HepG2 (cell line): ENCODE measurements around the gene NUP153. TPM values are rescaled to one million over a fixed set of nuclear protein-coding genes. Genes with fewer than 3 reads are reported as not detected.

Experiments used
- ARHGAP35 ChIP-seq: sonication (generic); formaldehyde crosslinking; IDR thresholded peaks from 2 replicates; pipeline ENCODE4 v1.9.0; 2022; ENCODE audit warnings: mild to moderate bottlenecking, inconsistent platforms, moderate library complexity, missing genetic modification reagents, borderline replicate concordance
- CTCF ChIP-seq: sonication (generic); formaldehyde crosslinking; IDR thresholded peaks from 2 replicates; pipeline ENCODE4 v1.5.0; 2020; ENCODE audit warnings: mild to moderate bottlenecking, missing genetic modification reagents, moderate library complexity
- FOXA3 ChIP-seq: IDR thresholded peaks from 2 replicates; pipeline ENCODE4 v1.6.1; 2016; ENCODE audit warnings: missing genetic modification reagents, missing compliant biosample characterization
- HDAC1 ChIP-seq: sonication (generic); formaldehyde crosslinking; IDR thresholded peaks from 2 replicates; pipeline ENCODE4 v1.5.1; 2020; ENCODE audit warnings: mild to moderate bottlenecking, missing genetic modification reagents
- HNF4G ChIP-seq, 2 experiments: sonication (generic) in 1 of 2; formaldehyde crosslinking in 1 of 2; IDR thresholded peaks; 2 replicates each; pipeline versions ENCODE4 v1.4.0 to v1.6.1; 2011 to 2020; ENCODE audit warnings: borderline replicate concordance in 2 of 2, low read depth in 2 of 2, mild to moderate bottlenecking in 2 of 2, low read length in 1 of 2, missing genetic modification reagents in 1 of 2, moderate library complexity in 1 of 2
- PHF21A ChIP-seq: sonication (generic); formaldehyde crosslinking; IDR thresholded peaks from 2 replicates; pipeline ENCODE4 v1.5.0; 2020; ENCODE audit warnings: mild to moderate bottlenecking, missing genetic modification reagents
- RXRA ChIP-seq: sonication (generic); formaldehyde crosslinking; IDR thresholded peaks from 2 replicates; pipeline ENCODE4 v1.5.1; 2020; ENCODE audit warnings: missing genetic modification reagents
- STAG1 ChIP-seq: sonication (generic); formaldehyde crosslinking; IDR thresholded peaks from 2 replicates; pipeline ENCODE4 v1.4.0; 2020; ENCODE audit warnings: missing genetic modification reagents
- TRAFD1 ChIP-seq: sonication (generic); formaldehyde crosslinking; IDR thresholded peaks from 2 replicates; pipeline ENCODE4 v1.5.1; 2020; ENCODE audit warnings: missing genetic modification reagents, mild to moderate bottlenecking, borderline replicate concordance
- ZBED4 ChIP-seq: sonication (generic); formaldehyde crosslinking; IDR thresholded peaks from 2 replicates; pipeline ENCODE4 v1.4.0; 2020; ENCODE audit warnings: missing genetic modification reagents, borderline replicate concordance
- ZBTB7B ChIP-seq: sonication (generic); formaldehyde crosslinking; IDR thresholded peaks from 2 replicates; pipeline ENCODE4 v1.4.0; 2020; ENCODE audit warnings: missing genetic modification reagents
- ZFP91 ChIP-seq: sonication (generic); formaldehyde crosslinking; IDR thresholded peaks from 2 replicates; pipeline ENCODE4 v1.9.0; 2022; ENCODE audit warnings: missing genetic modification reagents, mild to moderate bottlenecking, borderline replicate concordance
- ZMYM2 ChIP-seq: sonication (generic); formaldehyde crosslinking; IDR thresholded peaks from 2 replicates; pipeline ENCODE4 v1.8.0; 2022; ENCODE audit warnings: mild to moderate bottlenecking, missing genetic modification reagents
- ZNF264 ChIP-seq: sonication (generic); formaldehyde crosslinking; IDR thresholded peaks from 2 replicates; pipeline ENCODE4 v1.4.0; 2020; ENCODE audit warnings: missing genetic modification reagents
- ZNF713 ChIP-seq: sonication (generic); formaldehyde crosslinking; IDR thresholded peaks from 2 replicates; pipeline ENCODE4 v1.4.0; 2020; ENCODE audit warnings: mild to moderate bottlenecking, missing genetic modification reagents
- ZXDC ChIP-seq: sonication (generic); formaldehyde crosslinking; IDR thresholded peaks from 2 replicates; pipeline ENCODE4 v1.5.0; 2020; ENCODE audit warnings: mild to moderate bottlenecking, missing genetic modification reagents
- polyA plus RNA-seq, 8 experiments: library from polyadenylated mRNA; depleted of rRNA in 3 of 8; stranded (reverse) in 7 of 8; unstranded in 1 of 8; fragments of >200 nt; fragmentation: Illumina TruSeq in 4 of 8; extraction: Trizol in 4 of 8; gene quantifications; 2 replicates each; pipeline versions ENCODE4 v1.2.1 to v1.2.3, GENCODE V29; 2011 to 2016; ENCODE audit warnings: low read depth in 4 of 8, missing spikeins in 1 of 8, mixed read lengths in 1 of 8; ENCODE audit not compliant: insufficient read depth in 1 of 8
- total RNA-seq, 5 experiments: library from RNA; depleted of rRNA; stranded (reverse); fragments of >200 nt; fragmentation: Illumina TruSeq; extraction: Trizol; gene quantifications; 2 replicates each; pipeline ENCODE4 v1.2.3, GENCODE V29; 2016; ENCODE audit warnings: low read depth in 1 of 5

The NUP153 gene
- total and polyA plus RNA-seq, 2 of the 13 experiments (the other 11 are each of a cell fraction or from before 2014, with no cell fraction given), result 29.8 to 55.2 TPM

- 0 out of 2 replicates have a peak, but pooled peaks have one; percentile 34 for TF ChIP-seq ZFP91 (CRISPR knock-in tag)
- no peak for TF ChIP-seq ZNF713
- TF ChIP-seq ARHGAP35 (CRISPR knock-in tag), result no peak
- TF ChIP-seq HDAC1 (CRISPR knock-in tag), result peak; percentile 73
- TF ChIP-seq ZBED4 (CRISPR knock-in tag), result 0 out of 2 replicates have a peak, but pooled peaks have one; percentile 21
- TF ChIP-seq FOXA3 (CRISPR knock-in tag), result peak; percentile 30; the same call in 1 of the 2 replicates
- no peak for TF ChIP-seq ZXDC (CRISPR knock-in tag)
- TF ChIP-seq CTCF, result peak; percentile 59
- TF ChIP-seq STAG1 (CRISPR knock-in tag), result 0 out of 2 replicates have a peak, but pooled peaks have one; percentile 28
- TF ChIP-seq HNF4G (IDR thresholded peaks at IDR 0.05; ENCODE audit: borderline replicate concordance, low read depth, low read length), result no peak; the same call in 1 of the 2 replicates
- TF ChIP-seq HNF4G (CRISPR knock-in tag; IDR thresholded peaks at IDR 0.05; ENCODE audit: borderline replicate concordance, low read depth), result peak; percentile 52; the same call in 1 of the 2 replicates
- TF ChIP-seq PHF21A (CRISPR knock-in tag), result peak; percentile 46; the same call in 1 of the 2 replicates
- TF ChIP-seq ZNF264 (CRISPR knock-in tag), result 0 out of 2 replicates have a peak, but pooled peaks have one; percentile 48
- TF ChIP-seq ZBTB7B (CRISPR knock-in tag), result peak; percentile 81; the same call in 1 of the 2 replicates
- peak; percentile 25; the same call in 1 of the 2 replicates for TF ChIP-seq ZMYM2
- no peak for TF ChIP-seq TRAFD1 (CRISPR knock-in tag)
- 0 out of 2 replicates have a peak, but pooled peaks have one; percentile 25 for TF ChIP-seq RXRA (CRISPR knock-in tag)
These were observed 18.4 kb upstream of the NUP153 start (continued) for GRCh38 chr6:17725083-17725482.
